SH-SY5Y (cell line): ENCODE measurements around the gene LY9.

Experiments used
- GATA2 ChIP-seq: IDR thresholded peaks from 2 replicates; pipeline ENCODE4 v1.6.1; 2011; ENCODE audit warnings: mild to moderate bottlenecking, low read depth, low read length
- GATA3 ChIP-seq: IDR thresholded peaks from 2 replicates; pipeline ENCODE4 v1.6.1; 2011; ENCODE audit warnings: low read depth, mild to moderate bottlenecking, low read length, moderate library complexity

LY9 gene

DNA sequence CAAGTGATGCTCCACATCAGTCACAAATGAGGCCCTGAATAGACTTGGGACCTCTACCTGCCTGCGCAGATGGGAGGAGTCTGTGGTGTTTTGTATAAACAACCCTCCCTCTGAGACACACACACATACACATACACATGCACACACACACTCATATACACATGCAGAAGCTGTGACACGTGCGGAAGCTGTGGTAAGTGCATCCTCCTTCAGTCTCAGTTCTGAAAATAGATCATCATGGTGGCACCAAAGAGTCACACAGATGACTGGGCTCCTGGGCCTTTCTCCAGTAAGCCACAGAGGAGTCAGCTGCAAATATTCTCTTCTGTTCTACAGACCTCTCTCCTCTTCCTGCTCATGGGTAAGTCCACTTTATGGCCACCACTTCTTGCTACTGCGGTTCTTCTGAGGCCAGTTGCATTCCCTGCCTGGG, at the start of gene LY9:
Gene LY9, plus strand, starts transcription at position 224 of the 433 bp plus-strand sequence. Its CDS starts 14 bp downstream, at position 238.
- no peak for TF ChIP-seq GATA3
- TF ChIP-seq GATA2 = no peak

GRCh38 chr1:160746836-160747500, 49.0 kb upstream of the LY9 start:
- no peak for TF ChIP-seq GATA3
- TF ChIP-seq GATA2 = no peak

- no peak for TF ChIP-seq GATA2
- TF ChIP-seq GATA3 = no peak
These were observed 48.3 kb upstream of the LY9 start for GRCh38 chr1:160747717-160748116.

- TF ChIP-seq GATA2 = no peak
- TF ChIP-seq GATA3 = no peak
These were observed 47.6 kb upstream of the LY9 start for GRCh38 chr1:160748181-160748877.

DNA sequence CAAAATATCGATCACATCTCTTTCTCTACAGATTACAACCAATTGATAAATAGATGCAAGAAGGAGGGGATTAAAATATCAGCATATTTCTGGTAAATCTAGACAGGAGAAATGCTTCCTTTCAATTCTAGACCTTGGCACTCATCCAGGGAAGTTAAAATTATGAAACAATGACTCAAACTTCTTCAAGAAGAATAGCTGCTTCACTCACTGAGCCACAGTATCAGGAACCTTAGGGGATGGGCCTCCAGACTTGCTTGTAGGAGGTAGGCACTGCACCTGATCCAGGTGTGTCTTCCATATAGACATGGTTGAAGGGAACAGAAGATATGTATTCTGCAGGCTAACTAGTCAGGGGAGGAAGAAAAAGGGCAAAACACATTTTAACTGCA, 47.1 kb upstream of the LY9 start:
- TF ChIP-seq GATA3 (no peak), GATA2 (no peak)

DNA sequence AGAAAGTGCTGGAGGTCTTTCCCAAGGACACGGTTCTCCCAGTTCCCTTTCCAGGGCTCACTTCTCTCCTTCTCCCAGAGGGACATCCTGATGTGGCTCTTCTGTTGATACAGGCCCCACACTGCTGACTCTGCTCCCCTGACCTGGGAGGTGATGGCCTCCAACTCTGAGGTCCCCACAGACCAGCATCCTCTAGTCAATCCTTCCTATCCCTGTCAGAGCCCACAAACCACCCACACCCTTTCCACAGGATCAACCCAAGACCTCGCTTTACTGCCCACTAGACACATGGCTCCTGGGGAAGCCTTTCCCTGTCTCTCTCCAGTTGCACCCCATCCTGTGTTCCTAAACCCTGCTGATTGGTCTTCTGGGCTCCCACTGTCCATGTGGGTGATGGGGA, 45.4 kb upstream of the LY9 start:
- TF ChIP-seq GATA2 (no peak), GATA3 (no peak)

GRCh38 chr1:160752406-160752805, 43.6 kb upstream of the LY9 start:
- no peak for TF ChIP-seq GATA2
- no peak for TF ChIP-seq GATA3

DNA sequence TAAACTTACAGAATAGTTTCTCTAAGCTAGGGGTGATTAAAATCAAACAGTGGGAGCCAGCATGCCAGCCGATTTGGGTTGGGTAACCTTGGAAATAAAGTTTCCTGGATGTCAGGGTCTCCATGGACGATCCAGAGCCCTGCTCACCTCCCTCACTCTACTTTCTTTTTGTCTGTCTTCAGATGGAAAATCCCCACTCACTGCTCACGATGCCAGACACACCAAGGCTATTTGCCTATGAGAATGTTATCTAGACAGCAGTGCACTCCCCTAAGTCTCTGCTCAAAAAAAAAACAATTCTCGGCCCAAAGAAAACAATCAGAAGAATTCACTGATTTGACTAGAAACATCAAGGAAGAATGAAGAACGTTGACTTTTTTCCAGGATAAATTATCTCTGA, 43.0 kb upstream of the LY9 start:
- TF ChIP-seq GATA3 (no peak), GATA2 (no peak)

DNA sequence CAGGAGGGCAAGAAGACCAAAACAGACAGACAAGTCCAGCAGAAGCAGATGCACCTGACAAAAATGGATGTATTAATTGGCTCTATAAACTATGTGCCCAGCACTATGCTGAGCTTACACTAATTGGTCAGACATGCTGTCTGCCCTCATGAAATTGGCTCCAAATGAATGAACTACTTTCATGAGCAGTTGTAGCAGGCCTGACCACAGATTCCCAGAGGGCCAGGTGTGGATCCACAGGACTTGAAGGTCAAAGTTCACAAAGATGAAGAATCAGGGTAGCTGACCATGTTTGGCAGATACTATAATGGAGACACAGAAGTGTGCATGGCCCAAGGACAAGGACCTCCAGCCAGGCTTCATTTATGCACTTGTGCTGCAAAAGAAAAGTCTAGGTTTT, 42.4 kb upstream of the LY9 start:
- TF ChIP-seq GATA3 (no peak), GATA2 (no peak)

GRCh38 chr1:160755461-160755860, 40.5 kb upstream of the LY9 start:
- TF ChIP-seq GATA2 (no peak), GATA3 (no peak)

DNA sequence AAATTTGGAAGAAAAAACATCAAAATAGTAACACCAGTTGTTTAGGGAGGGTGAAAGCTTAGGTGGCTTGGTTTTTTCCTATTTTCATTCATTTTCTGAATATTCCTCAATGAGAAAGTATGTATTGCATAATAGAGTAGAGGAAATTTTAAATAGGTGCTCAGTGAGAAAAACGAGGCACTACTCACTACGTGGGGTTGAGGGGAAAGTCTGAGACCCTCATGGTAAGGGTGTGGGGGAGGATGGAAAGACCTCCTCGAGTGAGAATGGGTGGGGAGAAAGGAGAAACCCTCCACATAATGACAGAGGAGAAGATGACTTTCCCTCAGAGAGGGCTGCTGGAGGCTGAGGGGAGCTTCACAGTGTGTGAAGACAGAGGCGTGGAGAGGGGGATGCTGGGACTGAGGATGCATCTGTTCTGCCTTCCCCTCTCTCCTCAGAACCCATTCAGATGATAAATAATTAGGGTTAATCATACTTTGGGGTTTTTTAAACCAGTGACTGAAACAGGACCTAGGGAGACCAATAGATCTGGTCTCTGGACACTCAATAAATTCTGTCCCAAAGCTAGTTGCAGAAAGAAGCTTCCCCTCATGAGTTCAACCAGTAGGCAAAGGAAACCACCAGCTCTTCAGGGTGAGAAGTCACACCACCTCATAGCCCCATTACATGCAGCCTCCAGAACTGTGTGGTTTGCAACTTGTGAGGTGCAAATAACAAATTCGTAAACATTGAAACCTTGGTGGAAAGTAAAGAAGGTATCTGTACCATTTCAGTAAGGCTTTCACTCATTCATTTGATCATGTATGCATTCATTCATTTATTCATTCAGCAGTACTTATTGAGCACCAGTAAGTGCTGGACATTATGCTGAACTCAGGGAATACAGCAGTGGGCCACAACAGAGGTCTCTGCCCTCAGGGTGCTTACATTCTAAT, 39.8 kb upstream of the LY9 start:
- TF ChIP-seq GATA2 (no peak), GATA3 (no peak)

DNA sequence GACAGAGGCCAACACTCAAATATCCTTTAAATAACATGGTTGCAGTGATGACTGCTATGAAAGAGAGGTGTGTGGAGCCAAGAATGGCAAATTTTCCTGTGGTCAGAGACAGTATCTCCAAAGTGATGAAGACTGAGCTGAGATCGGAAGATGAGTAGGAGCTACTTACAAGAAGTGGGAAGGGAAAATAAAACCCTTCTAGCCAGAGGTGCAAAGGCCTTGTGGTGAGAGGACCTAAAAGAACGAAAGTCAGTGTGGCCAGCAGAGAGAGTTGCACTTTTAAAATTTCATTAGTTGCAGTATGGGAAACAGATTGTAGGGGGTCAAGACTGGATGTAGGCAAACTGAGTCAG, 39.1 kb upstream of the LY9 start:
- TF ChIP-seq GATA3 (no peak), GATA2 (no peak)

DNA sequence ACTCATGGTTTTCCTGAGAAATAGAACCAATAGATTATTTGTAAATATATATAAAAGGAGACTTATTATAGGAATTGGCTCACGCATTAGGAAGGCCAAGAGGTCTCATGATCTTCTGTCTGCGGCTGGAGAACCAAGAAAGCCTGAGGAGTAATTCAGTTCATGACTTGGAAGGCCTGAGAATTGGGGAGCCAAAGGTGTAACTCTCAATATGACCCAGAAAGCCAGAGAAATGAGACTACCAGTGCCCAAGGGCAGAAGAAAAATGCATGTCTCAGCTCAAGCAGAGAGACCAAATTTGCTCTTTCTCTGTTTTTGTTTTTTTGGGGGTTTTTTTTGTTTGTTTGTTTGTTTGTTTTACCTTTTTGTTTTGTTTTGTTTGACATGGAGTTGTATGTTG, 37.5 kb upstream of the LY9 start:
- TF ChIP-seq GATA2 (no peak), GATA3 (no peak)

GRCh38 chr1:160759740-160760139, 36.2 kb upstream of the LY9 start:
- no peak for TF ChIP-seq GATA3
- TF ChIP-seq GATA2 = no peak

- no peak for TF ChIP-seq GATA2
- TF ChIP-seq GATA3 = no peak
These were observed 34.9 kb upstream of the LY9 start for GRCh38 chr1:160761046-160761445.
